Hematopoietic multipotent progenitor cell treated with erythropoietin and hydrocortisone succinate and interleukin-3 and kit ligand, for 15 days (in vitro differentiated cells): Measurements from ENCODE around the gene OVCA2.

ENCODE experiments used
- DNase-seq: peaks from one replicate; pipeline ENCODE4 v3.0.0-alpha.2; 2015; ENCODE audit warnings: low spot score

Gene OVCA2

DNA sequence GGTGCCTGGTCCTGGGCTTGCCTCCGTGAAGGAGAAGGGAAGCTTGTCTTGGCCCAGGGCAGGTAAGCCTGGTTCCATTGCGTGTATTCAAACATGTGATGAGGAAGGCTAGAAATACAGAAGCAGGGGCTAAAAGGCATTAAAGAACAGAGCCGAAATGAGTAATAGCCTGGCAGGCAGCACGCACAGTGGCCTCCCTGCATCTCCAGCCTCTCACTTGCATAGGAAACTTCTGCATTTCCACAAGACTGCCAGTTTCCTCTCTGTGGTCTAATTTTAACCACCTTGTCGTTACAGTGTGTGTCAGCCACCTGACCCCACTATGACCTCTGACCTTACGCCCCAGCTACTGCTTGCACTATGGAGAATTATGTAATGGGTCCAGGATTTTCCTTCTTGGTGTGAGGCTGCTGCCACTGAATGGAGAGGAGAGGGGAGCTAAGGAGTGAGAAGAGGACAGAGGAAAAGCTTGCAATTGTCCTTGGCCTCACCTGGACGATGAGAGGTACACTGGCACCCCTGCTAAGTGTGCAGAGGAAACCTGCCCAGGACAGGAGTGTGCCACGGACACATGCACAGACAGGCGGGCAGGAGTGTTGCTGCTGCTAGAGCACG lies 45.9 kb downstream of the OVCA2 start:
- DNase-seq, result no peak

DNA sequence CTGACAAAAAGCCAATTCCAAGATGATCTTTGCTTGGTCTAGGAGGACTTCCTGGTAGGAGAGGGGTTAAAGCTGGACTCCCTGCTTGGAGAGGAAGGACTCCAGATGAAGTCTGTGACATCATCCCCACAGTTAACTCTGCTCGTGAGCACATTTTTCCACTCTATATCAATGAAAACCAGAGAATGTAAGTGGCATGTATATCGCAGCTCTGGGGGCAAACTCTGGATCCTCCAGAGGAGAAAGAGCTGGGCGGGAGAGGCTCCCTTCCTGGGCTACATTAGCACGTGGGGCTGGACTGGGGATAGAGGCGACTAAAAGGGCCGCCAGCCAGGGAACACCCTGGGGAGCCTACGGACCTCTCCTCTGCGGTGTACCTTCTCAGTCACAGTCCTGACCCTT lies 47.2 kb downstream of the OVCA2 start:
- no peak for DNase-seq

GRCh38 chr17:2090210-2090641 lies 48.4 kb downstream of the OVCA2 start:
- no peak for DNase-seq

- DNase-seq, result no peak
Observed at GRCh38 chr17:2090804-2091534, 49.1 kb downstream of the OVCA2 start.

- DNase-seq, result no peak
Observed at GRCh38 chr17:2092253-2092652, 50.4 kb downstream of the OVCA2 start.
